GM06990 (cell line): ENCODE measurements around the gene TH.

Source experiments
- DNase-seq: peaks from one replicate; pipeline ENCODE4 v3.0.0-alpha.2; 2011; ENCODE audit not compliant: insufficient read length; ENCODE audit errors: extremely low read depth
- H3K27me3 ChIP-seq: replicated peaks from 2 replicates; pipeline ENCODE4 v1.6.0; 2011; ENCODE audit warnings: low read length; ENCODE audit not compliant: control insufficient read depth, insufficient read depth
- H3K36me3 ChIP-seq: 2 replicates; pipeline ENCODE4 v1.5.1; 2011; ENCODE audit warnings: low read length; ENCODE audit not compliant: control insufficient read depth, insufficient read depth
- H3K4me3 ChIP-seq: replicated peaks from 2 replicates; pipeline ENCODE4 v1.5.1; 2011; ENCODE audit warnings: low read depth, mild to moderate bottlenecking, control low read depth, low read length
- CTCF ChIP-seq: IDR thresholded peaks from 2 replicates; pipeline ENCODE4 v1.5.1; 2011; ENCODE audit warnings: low read length, control low read depth, mild to moderate bottlenecking, inconsistent platforms; ENCODE audit not compliant: insufficient read depth, poor library complexity, severe bottlenecking

Gene TH

DNA sequence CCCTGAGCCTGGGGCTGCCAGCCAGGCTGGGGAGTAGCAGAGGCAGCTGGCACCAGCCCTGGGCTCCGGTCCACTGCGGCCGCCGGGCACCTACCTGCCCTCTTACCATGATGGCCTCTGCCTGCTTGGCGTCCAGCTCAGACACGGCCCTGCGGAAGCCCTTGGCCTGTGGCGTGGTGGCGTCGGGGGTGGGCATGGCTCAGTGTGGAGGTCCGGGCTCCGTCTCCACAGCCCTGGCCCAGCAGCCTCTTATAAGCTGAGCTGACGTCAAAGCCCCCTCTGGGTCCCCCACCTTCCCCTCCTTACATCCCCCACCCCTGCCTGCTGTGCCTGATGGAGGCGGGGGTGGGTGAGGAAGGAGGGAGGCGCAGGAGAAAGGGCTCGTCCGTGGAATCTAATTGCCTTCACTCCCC is at the start of gene TH:
Gene TH (minus strand): TSS at position 225 of the 413 bp plus-strand sequence. CDS start 29 bp downstream, at position 196.
- no peak for TF ChIP-seq CTCF
- H3K4me3 ChIP-seq = no peak within 1 kb of the TSS

DNA sequence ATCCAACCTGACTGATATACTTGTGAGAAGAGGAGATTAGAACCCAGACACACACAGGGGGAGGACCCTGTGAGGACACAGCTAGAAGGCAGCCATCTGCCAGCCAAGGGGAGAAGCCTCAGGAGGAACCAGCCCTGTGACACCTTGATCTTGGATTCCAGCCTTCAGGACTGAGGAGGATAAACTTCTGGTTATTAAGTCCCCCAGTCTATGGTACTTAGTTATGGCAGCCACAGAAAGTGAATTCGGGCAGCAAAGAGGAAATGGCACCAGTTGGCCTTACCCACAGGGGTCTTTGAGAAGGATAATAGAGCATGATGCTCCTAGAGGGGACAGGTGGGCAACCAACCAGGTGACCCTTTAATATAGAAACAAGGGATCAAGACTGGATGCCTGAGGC is 49.4 kb upstream of the TH start:
- no peaks in the 10 kb centered on the region; the same call in 1 of the 2 replicates for H3K27me3 ChIP-seq
- DNase-seq = no peak
- no peak for TF ChIP-seq CTCF
- no peak overlapping the region for H3K4me3 ChIP-seq
- no peaks in the 10 kb centered on the region for H3K36me3 ChIP-seq

More for the DNA sequence above, at the start of gene TH:
- Histone ChIP-seq H3K36me3 (no peaks in the 10 kb centered on the region), H3K27me3 (no peaks in the 10 kb centered on the region)
- DNase-seq = no peak

DNA sequence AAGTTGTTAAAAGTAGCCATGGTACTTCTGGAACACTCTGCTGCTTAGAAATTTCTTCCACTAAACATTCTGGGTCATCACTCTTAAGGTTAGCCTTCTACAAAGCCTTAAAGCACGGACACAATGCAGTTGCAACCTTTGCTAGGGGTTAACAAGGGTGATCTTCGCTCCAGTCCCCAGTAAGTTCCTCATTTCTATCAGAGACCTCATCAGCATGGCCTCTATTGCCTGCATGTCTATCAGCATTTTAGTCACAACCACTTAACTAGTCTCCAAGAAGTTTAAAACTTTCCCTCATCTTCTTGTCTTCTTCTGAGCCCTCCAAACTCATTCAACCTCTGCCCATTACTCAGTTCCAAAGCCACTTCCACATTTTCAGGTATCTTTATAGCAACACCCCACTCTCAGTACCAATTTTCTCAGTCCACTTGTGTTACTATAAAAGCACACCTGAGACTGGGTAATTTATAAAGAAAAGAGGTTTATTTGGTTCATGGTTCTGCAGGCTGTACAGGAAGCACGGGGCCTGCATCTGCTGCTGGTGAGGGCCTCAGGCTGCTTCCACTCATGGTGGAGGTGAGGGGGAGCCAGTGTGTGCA is 48.7 kb upstream of the TH start:
- no peak overlapping the region for H3K4me3 ChIP-seq
- no peak for TF ChIP-seq CTCF
- no peak for DNase-seq
- no peaks in the 10 kb centered on the region; the same call in 1 of the 2 replicates for H3K27me3 ChIP-seq
- H3K36me3 ChIP-seq = no peaks in the 10 kb centered on the region

- Histone ChIP-seq H3K4me3 (no peak overlapping the region), H3K36me3 (no peaks in the 10 kb centered on the region), H3K27me3 (no peaks in the 10 kb centered on the region; the same call in 1 of the 2 replicates)
- DNase-seq = no peak
- TF ChIP-seq CTCF = no peak
Measured at GRCh38 chr11:2219318-2220017, 47.9 kb upstream of the TH start.

GRCh38 chr11:2218031-2218633 is 46.5 kb upstream of the TH start:
- TF ChIP-seq CTCF = no peak
- Histone ChIP-seq H3K4me3 (no peak overlapping the region), H3K27me3 (no peaks in the 10 kb centered on the region; the same call in 1 of the 2 replicates), H3K36me3 (no peaks in the 10 kb centered on the region)
- DNase-seq = no peak
